GM12878 (cell line): ENCODE results near the gene ABCA10.

ENCODE experiments used
- BMI1 ChIP-seq: fragments of 450-650 bp; IDR thresholded peaks from 2 replicates; pipeline ENCODE4 v1.6.1; 2016; ENCODE audit warnings: mild to moderate bottlenecking, moderate library complexity, borderline replicate concordance
- CTCF ChIP-seq, 3 experiments: IDR thresholded peaks in 2 of 3; conservative IDR thresholded peaks in 1 of 3; 2 replicates each; pipeline ENCODE4 v1.5.1; 2011; ENCODE audit warnings: low read depth in 3 of 3, low read length in 3 of 3, mild to moderate bottlenecking in 3 of 3, control low read depth in 2 of 3, moderate library complexity in 2 of 3, inconsistent platforms in 1 of 3, mixed read lengths in 1 of 3; ENCODE audit not compliant: control insufficient read depth in 2 of 3, insufficient read depth in 1 of 3; ENCODE audit errors: extremely low read depth in 1 of 3
- E4F1 ChIP-seq: fragments of 450-650 bp; IDR thresholded peaks from 2 replicates; pipeline ENCODE4 v1.6.1; 2018; ENCODE audit warnings: borderline replicate concordance, mild to moderate bottlenecking; ENCODE audit not compliant: partially characterized antibody
- HDAC6 ChIP-seq: fragments of 200-600 bp; sonication (generic); IDR thresholded peaks from one replicate; pipeline ENCODE4 v1.8.0; 2017; ENCODE audit warnings: antibody characterized with exemption; ENCODE audit not compliant: unreplicated experiment
- PML ChIP-seq: IDR thresholded peaks from 2 replicates; pipeline ENCODE4 v1.6.1; 2012; ENCODE audit warnings: low read length, inconsistent platforms
- SIX5 ChIP-seq: IDR thresholded peaks from 2 replicates; pipeline ENCODE4 v1.6.1; 2011; ENCODE audit warnings: mild to moderate bottlenecking, low read depth, low read length, moderate library complexity; ENCODE audit not compliant: severe bottlenecking
- SP1 ChIP-seq: IDR thresholded peaks from one replicate; pipeline ENCODE4 v1.6.1; 2011; ENCODE audit warnings: low read depth, low read length
- TF ChIP-seq, protein P1 (sequence below): fragments of 450-650 bp; IDR thresholded peaks from 2 replicates; pipeline ENCODE4 v1.6.1; 2017; ENCODE audit warnings: mild to moderate bottlenecking, moderate library complexity

DNA sequence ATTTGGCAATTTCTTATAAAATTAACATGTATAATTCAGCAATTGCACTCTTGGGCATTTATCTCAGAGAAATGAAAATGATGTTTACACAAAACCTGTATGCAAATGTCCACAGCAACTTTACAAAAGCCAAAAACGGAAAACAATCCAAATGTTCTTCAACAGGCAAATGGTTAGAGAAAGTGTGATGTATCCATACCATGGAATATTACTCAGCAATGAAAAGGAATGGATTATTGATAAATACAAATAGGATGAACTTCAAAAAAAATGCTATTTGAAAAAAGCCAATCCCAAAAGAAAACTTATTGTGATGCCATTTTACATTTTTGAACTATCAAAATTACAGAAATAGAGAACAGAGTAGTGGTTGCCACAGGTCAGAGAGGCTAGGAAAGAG is 37.2 kb upstream of the ABCA10 start:
- TF ChIP-seq E4F1 (no peak), SIX5 (no peak), HDAC6 (no peak), PML (no peak), BMI1 (no peak), CTCF (IDR thresholded peaks at IDR 0.05 in 2 of 3, conservative IDR thresholded peaks at IDR 0.05 in 1 of 3; ENCODE audit: control insufficient read depth in 2 of 3, extremely low read depth in 1 of 3, insufficient read depth in 1 of 3, low read depth in 3 of 3, low read length in 3 of 3) (no peak), SP1 (no peak)
- TF ChIP-seq, protein P1, sequence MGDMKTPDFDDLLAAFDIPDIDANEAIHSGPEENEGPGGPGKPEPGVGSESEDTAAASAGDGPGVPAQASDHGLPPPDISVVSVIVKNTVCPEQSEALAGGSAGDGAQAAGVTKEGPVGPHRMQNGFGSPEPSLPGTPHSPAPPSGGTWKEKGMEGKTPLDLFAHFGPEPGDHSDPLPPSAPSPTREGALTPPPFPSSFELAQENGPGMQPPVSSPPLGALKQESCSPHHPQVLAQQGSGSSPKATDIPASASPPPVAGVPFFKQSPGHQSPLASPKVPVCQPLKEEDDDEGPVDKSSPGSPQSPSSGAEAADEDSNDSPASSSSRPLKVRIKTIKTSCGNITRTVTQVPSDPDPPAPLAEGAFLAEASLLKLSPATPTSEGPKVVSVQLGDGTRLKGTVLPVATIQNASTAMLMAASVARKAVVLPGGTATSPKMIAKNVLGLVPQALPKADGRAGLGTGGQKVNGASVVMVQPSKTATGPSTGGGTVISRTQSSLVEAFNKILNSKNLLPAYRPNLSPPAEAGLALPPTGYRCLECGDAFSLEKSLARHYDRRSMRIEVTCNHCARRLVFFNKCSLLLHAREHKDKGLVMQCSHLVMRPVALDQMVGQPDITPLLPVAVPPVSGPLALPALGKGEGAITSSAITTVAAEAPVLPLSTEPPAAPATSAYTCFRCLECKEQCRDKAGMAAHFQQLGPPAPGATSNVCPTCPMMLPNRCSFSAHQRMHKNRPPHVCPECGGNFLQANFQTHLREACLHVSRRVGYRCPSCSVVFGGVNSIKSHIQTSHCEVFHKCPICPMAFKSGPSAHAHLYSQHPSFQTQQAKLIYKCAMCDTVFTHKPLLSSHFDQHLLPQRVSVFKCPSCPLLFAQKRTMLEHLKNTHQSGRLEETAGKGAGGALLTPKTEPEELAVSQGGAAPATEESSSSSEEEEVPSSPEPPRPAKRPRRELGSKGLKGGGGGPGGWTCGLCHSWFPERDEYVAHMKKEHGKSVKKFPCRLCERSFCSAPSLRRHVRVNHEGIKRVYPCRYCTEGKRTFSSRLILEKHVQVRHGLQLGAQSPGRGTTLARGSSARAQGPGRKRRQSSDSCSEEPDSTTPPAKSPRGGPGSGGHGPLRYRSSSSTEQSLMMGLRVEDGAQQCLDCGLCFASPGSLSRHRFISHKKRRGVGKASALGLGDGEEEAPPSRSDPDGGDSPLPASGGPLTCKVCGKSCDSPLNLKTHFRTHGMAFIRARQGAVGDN = no peak
